GM19351 (cell line): Measurements from ENCODE around the gene HDAC11.
"Not testable (repeated sequence)": the region's sequence is repeated elsewhere in the genome, so short reads cannot be mapped to it uniquely, and the experiment has no call there.

Source experiments
- ATAC-seq: cut with Tn5 transposase; IDR thresholded peaks from one replicate; pipeline ENCODE4 v1.9.1; 2021; ENCODE audit warnings: mild to moderate bottlenecking, moderate library complexity; ENCODE audit not compliant: unreplicated experiment

The HDAC11 gene

GRCh38 chr3:13479582-13480339, at the start of gene HDAC11:
HDAC11 (plus strand) TSS chr3:13480306; CDS start chr3:13480348, 42 bp downstream.
- peak; percentile 94 for ATAC-seq

DNA sequence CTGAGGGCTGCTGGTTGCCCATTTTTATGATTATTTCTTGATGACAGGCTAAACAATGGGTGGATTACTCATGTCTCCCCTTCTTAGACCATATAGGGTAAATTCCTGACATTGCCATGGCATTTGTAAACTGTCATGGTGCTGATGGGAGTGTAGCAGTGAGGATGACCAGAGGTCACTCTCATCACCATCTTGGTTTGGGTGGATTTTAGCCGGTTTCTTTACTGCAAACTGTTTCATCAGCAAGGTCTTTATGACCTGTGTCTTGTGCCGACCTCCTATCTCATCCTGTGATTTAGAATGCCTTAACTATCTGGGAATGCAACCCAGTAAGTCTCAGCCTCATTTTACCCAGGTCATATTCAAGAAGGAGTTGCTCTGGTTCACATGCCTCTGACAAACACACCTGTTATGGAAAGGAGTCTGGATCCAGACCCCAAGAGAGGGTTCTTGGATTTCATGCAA, 49.7 kb upstream of the HDAC11 start:
- ATAC-seq: not testable (repeated sequence)

- ATAC-seq: no peak
Observed at GRCh38 chr3:13432093-13432492, 48.0 kb upstream of the HDAC11 start.

DNA sequence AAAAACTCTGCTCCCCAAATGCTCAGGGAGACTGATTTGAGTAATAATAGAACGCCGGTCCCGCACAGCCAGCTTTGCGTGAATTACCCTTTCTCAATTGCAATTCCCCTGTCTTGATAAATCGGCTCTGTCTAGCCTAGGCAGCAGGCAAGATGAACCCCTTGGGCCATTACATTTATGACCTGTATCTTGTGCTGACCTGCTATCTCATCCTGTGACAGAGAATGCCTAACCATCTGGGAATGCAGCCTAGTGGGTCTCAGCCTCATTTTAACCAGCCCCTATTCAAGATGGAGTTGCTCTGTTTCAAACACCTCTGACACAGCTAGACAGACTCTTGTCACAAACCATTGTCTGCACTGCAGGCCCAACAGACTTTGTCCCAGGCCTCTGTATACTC, 46.2 kb upstream of the HDAC11 start:
- no peak for ATAC-seq

GRCh38 chr3:13436213-13436612, 43.9 kb upstream of the HDAC11 start:
- ATAC-seq: not testable (repeated sequence)

DNA sequence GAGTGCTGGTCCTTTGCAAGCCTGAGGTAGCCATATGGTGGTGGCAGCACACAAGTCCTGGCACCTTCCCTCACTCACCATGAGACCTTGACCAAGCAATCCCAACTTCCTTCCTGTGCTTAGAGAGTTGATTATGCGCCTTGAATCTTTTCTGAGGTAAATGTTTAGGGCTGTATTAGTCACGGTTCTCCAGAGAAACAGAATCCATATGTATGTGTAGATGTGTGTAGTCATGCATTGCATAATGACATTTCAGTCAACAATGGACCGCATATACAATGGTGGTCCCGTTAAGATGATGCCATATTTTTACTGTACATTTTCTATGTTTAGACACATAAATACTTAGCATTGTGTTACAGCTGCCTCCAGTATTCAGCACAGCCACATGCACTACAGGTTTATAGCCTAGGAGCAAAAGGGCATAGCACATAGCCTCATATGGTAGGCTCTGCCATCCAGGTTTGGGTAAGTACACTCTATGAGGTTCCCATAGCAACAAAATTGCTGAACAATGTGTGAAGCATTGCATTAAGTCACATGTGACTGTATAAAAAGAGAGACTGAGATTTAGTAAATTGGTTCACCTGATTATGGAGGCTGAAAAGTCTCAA, 39.8 kb upstream of the HDAC11 start:
- ATAC-seq: no peak

DNA sequence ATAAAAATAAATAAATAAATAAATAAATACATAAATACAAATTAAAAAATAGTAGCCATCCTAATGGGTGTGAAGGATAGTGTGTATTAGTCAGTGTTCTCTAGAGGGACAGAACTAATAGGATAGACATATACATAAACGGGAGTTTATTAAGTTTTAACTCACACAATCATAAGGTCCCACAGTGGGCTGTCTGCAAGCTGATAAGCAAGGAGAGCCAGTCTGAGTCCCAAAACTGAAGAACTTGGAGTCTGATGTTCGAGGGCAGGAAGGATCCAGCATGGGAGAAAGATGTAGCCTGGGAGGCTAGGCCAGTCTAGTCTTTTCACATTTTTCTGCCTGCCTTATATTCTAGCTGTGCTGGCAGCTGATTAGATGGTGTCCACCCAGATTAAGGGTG, 37.2 kb upstream of the HDAC11 start:
- ATAC-seq: not testable (repeated sequence)

DNA sequence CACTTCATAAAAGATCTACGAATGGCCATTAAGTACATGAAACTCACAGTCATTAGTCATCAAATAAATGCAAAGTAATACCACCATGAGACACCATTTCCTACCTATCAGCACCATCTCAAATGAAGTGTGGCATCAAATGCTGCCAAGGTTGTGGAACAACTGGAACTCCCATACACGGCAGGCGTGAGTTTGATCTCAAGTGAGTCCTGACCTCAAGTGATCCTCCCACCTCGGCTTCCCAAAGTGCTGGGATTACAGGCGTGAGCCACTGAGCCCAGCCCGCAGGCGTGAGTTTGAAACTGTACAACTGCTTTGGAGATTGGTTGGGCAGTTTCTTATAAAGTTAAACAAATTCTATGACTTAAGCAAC, 28.8 kb upstream of the HDAC11 start:
- peak; percentile 6 for ATAC-seq

- ATAC-seq: peak; percentile 27
Observed at GRCh38 chr3:13452490-13453335, 27.4 kb upstream of the HDAC11 start.

GRCh38 chr3:13455644-13456043, 24.5 kb upstream of the HDAC11 start:
- no peak for ATAC-seq

GRCh38 chr3:13457593-13457992, 22.5 kb upstream of the HDAC11 start:
- no peak for ATAC-seq

GRCh38 chr3:13459605-13460340, 20.3 kb upstream of the HDAC11 start:
- ATAC-seq: no peak

DNA sequence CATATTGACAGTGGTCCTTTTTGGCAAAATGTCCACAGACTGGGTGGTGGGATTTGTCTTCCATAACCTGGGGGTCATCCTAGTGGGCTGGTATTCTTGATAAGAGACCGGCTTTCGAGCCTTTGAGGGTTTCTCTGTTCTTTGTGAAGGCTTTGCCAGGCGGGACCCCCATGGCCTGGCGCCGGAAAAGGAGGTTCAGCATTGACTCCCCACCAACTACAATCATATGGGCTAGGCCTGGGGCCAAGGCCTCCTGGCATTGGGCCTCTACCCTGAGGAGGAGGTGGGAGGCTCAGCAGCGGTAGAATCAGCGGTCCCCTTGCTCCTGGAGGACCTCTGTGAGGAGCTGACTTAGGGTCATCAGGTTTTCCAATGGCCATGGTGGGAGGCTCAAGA, 19.8 kb upstream of the HDAC11 start:
- ATAC-seq: no peak

GRCh38 chr3:13461169-13462124, 18.7 kb upstream of the HDAC11 start:
- peak; percentile 81 for ATAC-seq

DNA sequence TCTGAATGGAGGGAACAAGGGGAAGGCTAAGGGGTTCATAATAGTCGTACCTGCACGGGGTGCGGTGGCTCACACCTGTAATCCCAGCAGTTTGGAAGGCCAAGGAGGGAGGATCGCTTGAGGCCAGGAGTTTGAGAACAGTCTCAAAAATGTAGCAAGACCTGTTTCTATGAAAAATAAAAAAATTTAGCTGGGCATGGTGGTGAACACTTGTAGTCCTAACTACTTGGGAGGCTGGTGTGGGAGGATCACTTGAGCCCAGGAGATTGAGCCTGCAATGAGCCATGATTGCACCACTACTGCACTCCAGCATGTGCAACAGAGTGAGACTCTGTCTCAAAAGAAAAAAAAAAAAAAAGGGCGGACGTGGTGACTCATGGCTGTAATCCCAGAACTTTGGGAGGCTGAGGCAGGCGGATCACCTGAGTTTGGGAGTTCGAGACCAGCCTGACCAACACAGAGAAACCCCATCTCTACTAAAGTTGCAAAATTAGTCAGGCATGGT, 17.9 kb upstream of the HDAC11 start:
- ATAC-seq: no peak

DNA sequence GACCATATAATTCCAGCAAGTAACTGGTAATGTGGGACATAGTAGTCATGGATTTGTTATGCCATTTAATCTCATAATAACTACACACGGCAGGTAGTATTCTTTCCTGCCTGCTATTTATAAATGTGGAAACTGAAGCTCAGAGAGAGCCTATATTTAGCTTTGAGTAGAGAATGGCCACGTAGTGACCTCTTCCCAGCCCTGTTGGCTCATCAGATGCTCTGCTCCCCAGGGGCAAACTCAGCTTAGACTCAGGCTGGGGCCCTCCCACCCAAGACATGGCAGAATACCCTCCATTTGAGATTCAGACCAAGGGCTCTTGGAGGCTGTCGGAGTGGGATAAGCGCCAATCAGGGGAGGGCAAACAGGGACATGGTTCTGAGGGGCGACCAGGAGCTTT, 17.3 kb upstream of the HDAC11 start:
- no peak for ATAC-seq

DNA sequence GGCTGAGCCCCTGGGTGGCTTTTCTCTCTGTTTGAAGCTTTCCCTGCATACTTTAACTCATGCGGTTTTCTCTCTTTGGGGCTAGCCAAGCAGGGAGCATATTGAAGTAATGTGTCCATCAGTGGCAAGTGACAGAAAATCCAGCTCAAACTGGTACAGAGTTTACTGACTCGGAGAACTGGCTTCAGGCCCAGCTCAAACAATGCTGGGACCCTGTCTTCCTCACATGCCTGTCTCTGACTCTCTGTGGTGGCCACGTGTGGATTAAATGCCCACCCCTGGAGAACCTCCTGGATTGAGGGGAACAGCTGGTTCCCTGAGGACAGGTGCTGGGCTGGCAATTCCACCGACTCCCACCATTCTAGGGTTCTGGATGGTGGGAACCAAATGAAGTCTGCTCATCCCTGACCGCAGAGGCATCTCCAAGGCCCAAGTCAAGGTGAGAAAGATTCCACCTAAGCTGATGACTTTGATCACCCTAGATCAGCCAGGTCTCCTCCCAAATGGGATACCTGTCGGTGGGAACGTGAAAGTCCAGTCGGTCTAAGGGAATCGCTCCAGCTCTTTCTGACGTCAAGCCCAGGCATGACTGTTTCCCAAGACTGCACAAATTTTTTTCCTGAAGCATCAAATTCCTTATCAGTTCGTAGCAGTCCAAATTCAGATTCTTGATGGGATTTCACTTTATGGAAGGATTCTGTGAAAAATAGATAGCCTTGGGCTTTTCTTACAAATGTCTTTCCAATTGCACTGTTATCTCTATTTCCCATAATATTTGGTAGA, 16.3 kb upstream of the HDAC11 start:
- no peak for ATAC-seq

GRCh38 chr3:13465236-13465873, 14.8 kb upstream of the HDAC11 start:
- no peak for ATAC-seq
